RWPE2 (cell line): Measurements from ENCODE around the gene ANKRD30A.

Experiments used
- ATAC-seq: fragments of 200-7000 bp; cut with Tn5 transposase; 3 replicates; pipeline ENCODE4 v1.9.1; 2021; ENCODE audit warnings: low read depth
- DNase-seq: peaks from one replicate; pipeline ENCODE4 v3.0.0-alpha.2; 2020; ENCODE audit warnings: low spot score
- H3K27ac ChIP-seq: fragments of 450-650 bp; 2 replicates; pipeline ENCODE4 v1.5.1; 2017; ENCODE audit warnings: mild to moderate bottlenecking; ENCODE audit not compliant: poor library complexity, severe bottlenecking
- H3K27me3 ChIP-seq: fragments of 250-450 bp; sonication (Bioruptor Pico); 2 replicates; pipeline ENCODE4 v1.5.1; 2021; ENCODE audit warnings: mild to moderate bottlenecking, moderate library complexity; ENCODE audit not compliant: insufficient read depth, poor library complexity, severe bottlenecking
- H3K36me3 ChIP-seq: fragments of 250-450 bp; sonication (Bioruptor Pico); 2 replicates; pipeline ENCODE4 v1.5.1; 2020; ENCODE audit warnings: low read depth, mild to moderate bottlenecking, moderate library complexity
- H3K4me1 ChIP-seq: fragments of 250-450 bp; sonication (Bioruptor Pico); 2 replicates; pipeline ENCODE4 v1.5.1; 2021; ENCODE audit warnings: mild to moderate bottlenecking, moderate library complexity; ENCODE audit not compliant: insufficient read depth, poor library complexity, severe bottlenecking
- H3K4me3 ChIP-seq: fragments of 250-450 bp; sonication (Bioruptor Pico); 2 replicates; pipeline ENCODE4 v1.5.1; 2021; ENCODE audit warnings: mild to moderate bottlenecking, moderate library complexity; ENCODE audit not compliant: severe bottlenecking
- H3K9me3 ChIP-seq: fragments of 250-450 bp; sonication (Bioruptor Pico); 2 replicates; pipeline ENCODE4 v1.5.1; 2021; ENCODE audit warnings: mild to moderate bottlenecking, moderate library complexity; ENCODE audit not compliant: severe bottlenecking
- TF ChIP-seq, protein P1 (sequence below): fragments of 450-650 bp; IDR thresholded peaks from one replicate; pipeline ENCODE4 v1.5.1; 2017; ENCODE audit warnings: mild to moderate bottlenecking, moderate library complexity; ENCODE audit not compliant: poor library complexity, severe bottlenecking

The ANKRD30A gene

DNA sequence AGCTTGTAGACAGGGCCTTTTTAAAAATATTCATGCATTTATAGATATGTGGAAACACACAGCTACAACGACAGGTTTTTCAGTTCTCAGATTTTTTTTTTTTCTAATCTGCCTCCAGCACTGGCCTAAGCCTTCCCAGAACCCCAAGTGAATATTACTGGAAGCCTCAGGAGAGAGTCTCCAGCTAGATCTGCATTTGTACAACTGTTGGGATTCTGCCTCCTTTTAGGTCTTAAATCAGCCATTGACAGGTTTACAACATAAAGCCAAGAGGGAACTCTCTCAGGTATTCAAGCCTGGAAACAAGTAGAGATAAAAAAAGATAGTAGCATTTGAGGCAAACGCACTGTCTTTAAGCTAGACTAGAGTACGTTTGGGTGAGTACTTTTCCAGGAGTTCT lies 275.8 kb downstream of the ANKRD30A start:
- no peak overlapping the region for H3K27ac ChIP-seq
- no peaks in the 10 kb centered on the region for H3K36me3 ChIP-seq
- H3K27me3 ChIP-seq: no peaks in the 10 kb centered on the region
- DNase-seq (no peak), ATAC-seq (no peak)
- TF ChIP-seq, protein P1, sequence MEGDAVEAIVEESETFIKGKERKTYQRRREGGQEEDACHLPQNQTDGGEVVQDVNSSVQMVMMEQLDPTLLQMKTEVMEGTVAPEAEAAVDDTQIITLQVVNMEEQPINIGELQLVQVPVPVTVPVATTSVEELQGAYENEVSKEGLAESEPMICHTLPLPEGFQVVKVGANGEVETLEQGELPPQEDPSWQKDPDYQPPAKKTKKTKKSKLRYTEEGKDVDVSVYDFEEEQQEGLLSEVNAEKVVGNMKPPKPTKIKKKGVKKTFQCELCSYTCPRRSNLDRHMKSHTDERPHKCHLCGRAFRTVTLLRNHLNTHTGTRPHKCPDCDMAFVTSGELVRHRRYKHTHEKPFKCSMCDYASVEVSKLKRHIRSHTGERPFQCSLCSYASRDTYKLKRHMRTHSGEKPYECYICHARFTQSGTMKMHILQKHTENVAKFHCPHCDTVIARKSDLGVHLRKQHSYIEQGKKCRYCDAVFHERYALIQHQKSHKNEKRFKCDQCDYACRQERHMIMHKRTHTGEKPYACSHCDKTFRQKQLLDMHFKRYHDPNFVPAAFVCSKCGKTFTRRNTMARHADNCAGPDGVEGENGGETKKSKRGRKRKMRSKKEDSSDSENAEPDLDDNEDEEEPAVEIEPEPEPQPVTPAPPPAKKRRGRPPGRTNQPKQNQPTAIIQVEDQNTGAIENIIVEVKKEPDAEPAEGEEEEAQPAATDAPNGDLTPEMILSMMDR: no peak
- peaks cover 4% of the 10 kb centered on the region for H3K4me1 ChIP-seq
- no peak overlapping the region for H3K4me3 ChIP-seq
- no peaks in the 10 kb centered on the region for H3K9me3 ChIP-seq

DNA sequence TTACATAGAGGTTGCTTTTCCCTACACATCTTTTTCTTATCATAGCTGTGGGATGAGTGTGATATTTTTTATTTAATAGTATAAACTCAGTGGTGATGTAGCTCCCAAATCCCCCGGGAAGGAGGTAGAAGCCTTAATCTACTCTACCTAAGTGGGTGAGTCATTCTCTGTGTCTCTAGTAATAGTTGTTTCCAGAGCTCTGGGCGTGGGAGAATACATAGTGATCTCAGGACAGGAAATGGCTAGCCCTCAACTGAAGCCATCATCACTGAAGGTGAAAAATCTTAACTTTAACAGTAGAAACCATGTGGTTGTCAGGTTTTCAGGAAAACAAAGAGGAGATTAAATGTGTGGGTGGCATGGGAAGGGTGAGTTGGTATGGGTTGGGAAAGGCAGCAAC lies 278.4 kb downstream of the ANKRD30A start:
- Histone ChIP-seq H3K9me3 (no peaks in the 10 kb centered on the region), H3K36me3 (no peaks in the 10 kb centered on the region), H3K4me1 (peaks cover 4% of the 10 kb centered on the region), H3K4me3 (no peak overlapping the region), H3K27me3 (no peaks in the 10 kb centered on the region), H3K27ac (no peak overlapping the region)
- ATAC-seq (peak; percentile 76), DNase-seq (no peak)
- TF ChIP-seq, protein P1: no peak
